Astrocyte (in vitro differentiated cells and primary cell): ENCODE measurements around the gene GRIK3. TPM values are rescaled to one million over a fixed set of nuclear protein-coding genes. Genes with fewer than 3 reads are reported as not detected.

Source experiments
- DNase-seq: peaks from one replicate; pipeline ENCODE4 v3.0.0-alpha.2; 2010; ENCODE audit warnings: low read depth
- FAIRE-seq: peaks from 2 replicates; lab custom pipeline; 2011; peaks lifted over from hg19 to GRCh38; lab: Jason Lieb, UNC
- H2AFZ ChIP-seq: 2 replicates; pipeline ENCODE4 v1.6.0; 2012; ENCODE audit warnings: low read depth, low read length, inconsistent platforms
- H3K27ac ChIP-seq: 2 replicates; pipeline ENCODE4 v1.5.1; 2011; ENCODE audit warnings: low read depth, low read length, inconsistent platforms
- H3K27me3 ChIP-seq: 2 replicates; pipeline ENCODE4 v1.6.0; 2011; ENCODE audit warnings: low read length, inconsistent platforms; ENCODE audit not compliant: insufficient read depth
- H3K36me3 ChIP-seq: 2 replicates; pipeline ENCODE4 v1.5.1; 2011; ENCODE audit warnings: low read length, inconsistent platforms; ENCODE audit not compliant: insufficient read depth
- H3K4me1 ChIP-seq: 2 replicates; pipeline ENCODE4 v1.5.1; 2011; ENCODE audit warnings: low read length, inconsistent platforms; ENCODE audit not compliant: insufficient read depth
- H3K4me2 ChIP-seq: 2 replicates; pipeline ENCODE4 v1.6.0; 2012; ENCODE audit warnings: low read length, inconsistent platforms
- H3K4me3 ChIP-seq: 2 replicates; pipeline ENCODE4 v1.5.1; 2011; ENCODE audit warnings: low read depth, mild to moderate bottlenecking, low read length, inconsistent platforms; ENCODE audit not compliant: insufficient read depth
- H3K79me2 ChIP-seq: 2 replicates; pipeline ENCODE4 v1.6.0; 2012; ENCODE audit warnings: mild to moderate bottlenecking, low read length, inconsistent platforms; ENCODE audit not compliant: insufficient read depth
- H3K9ac ChIP-seq: 2 replicates; pipeline ENCODE4 v1.6.0; 2012; ENCODE audit warnings: mild to moderate bottlenecking, low read length, inconsistent platforms
- H3K9me3 ChIP-seq: 2 replicates; pipeline ENCODE4 v1.5.1; 2012; ENCODE audit warnings: low read depth, mild to moderate bottlenecking, low read length, inconsistent platforms; ENCODE audit not compliant: insufficient read depth
- H4K20me1 ChIP-seq: 2 replicates; pipeline ENCODE4 v1.6.0; 2012; ENCODE audit warnings: low read length, inconsistent platforms; ENCODE audit not compliant: insufficient read depth
- H3K27ac Mint-ChIP-seq: one replicate; pipeline ENCODE4 v1.8.0; 2021; ENCODE audit warnings: mild to moderate bottlenecking, mixed read lengths; ENCODE audit not compliant: unreplicated experiment
- H3K27me3 Mint-ChIP-seq: one replicate; pipeline ENCODE4 v1.8.0; 2021; ENCODE audit warnings: low read depth, mixed read lengths; ENCODE audit not compliant: unreplicated experiment
- H3K36me3 Mint-ChIP-seq: one replicate; pipeline ENCODE4 v1.8.0; 2021; ENCODE audit warnings: low read depth, mixed read lengths; ENCODE audit not compliant: unreplicated experiment
- H3K4me1 Mint-ChIP-seq: one replicate; pipeline ENCODE4 v1.8.0; 2021; ENCODE audit warnings: low read depth, mixed read lengths; ENCODE audit not compliant: unreplicated experiment
- H3K4me3 Mint-ChIP-seq: one replicate; pipeline ENCODE4 v1.8.0; 2021; ENCODE audit warnings: mild to moderate bottlenecking, moderate library complexity, mixed read lengths; ENCODE audit not compliant: unreplicated experiment
- H3K9me3 Mint-ChIP-seq: one replicate; pipeline ENCODE4 v1.8.0; 2021; ENCODE audit warnings: mild to moderate bottlenecking, mixed read lengths; ENCODE audit not compliant: unreplicated experiment
- EZH2 ChIP-seq: IDR thresholded peaks from 2 replicates; pipeline ENCODE4 v1.6.1; 2012; ENCODE audit warnings: mild to moderate bottlenecking, low read length, inconsistent platforms; ENCODE audit not compliant: insufficient read depth
- total RNA-seq: library from RNA; stranded (reverse); gene quantifications from 2 replicates; pipeline ENCODE4 v1.2.1, GENCODE V29; 2021
- TF ChIP-seq, protein P1 (sequence below): IDR thresholded peaks from 2 replicates; pipeline ENCODE4 v1.5.1; 2011; ENCODE audit warnings: low read depth, mild to moderate bottlenecking, inconsistent platforms, low read length, moderate library complexity; ENCODE audit not compliant: insufficient read depth

The GRIK3 gene
- total RNA-seq, 1 donor from 2014 or later: 0.16 TPM

- FAIRE-seq: no peak
- H3K9me3 Mint-ChIP-seq: no peaks in the 10 kb centered on the region
Observed at GRCh38 chr1:37016121-37016520, 18.2 kb downstream of the GRIK3 start.

DNA sequence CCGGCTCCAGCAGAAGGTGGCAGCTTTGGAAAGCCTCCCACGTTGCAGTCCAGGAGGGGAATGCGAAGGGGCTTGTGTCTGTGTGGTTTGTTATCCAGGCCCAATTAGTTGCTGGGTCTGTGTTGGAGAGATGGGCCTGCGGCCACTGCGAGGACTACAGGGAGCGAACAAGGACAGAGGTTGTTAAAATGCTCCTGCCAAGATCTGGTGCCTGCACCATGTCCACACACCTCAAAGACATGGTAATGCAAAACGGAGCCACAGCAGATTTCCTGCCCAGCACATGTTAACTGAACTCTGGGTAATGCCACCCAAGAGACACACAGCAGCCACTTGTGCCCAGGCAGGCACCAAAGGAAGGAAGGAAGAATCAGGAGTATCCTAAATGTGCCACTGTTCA lies 18.6 kb downstream of the GRIK3 start:
- Histone ChIP-seq H3K9me3 (peaks cover 3% of the 10 kb centered on the region), H3K79me2 (no peaks in the 10 kb centered on the region), H3K4me1 (no peaks in the 10 kb centered on the region), H3K4me3 (no peak overlapping the region), H3K27ac (no peak overlapping the region), H3K9ac (no peak overlapping the region), H3K36me3 (no peaks in the 10 kb centered on the region), H4K20me1 (no peaks in the 10 kb centered on the region), H2AFZ (no peak overlapping the region), H3K4me2 (no peak overlapping the region), H3K27me3 (no peaks in the 10 kb centered on the region)
- Mint-ChIP-seq H3K4me3 (no peak overlapping the region), H3K27me3 (peaks cover 63% of the 10 kb centered on the region), H3K27ac (no peak overlapping the region), H3K4me1 (no peaks in the 10 kb centered on the region), H3K9me3 (no peaks in the 10 kb centered on the region), H3K36me3 (no peaks in the 10 kb centered on the region)
- no peak for DNase-seq
- TF ChIP-seq EZH2: no peak
- TF ChIP-seq, protein P1, sequence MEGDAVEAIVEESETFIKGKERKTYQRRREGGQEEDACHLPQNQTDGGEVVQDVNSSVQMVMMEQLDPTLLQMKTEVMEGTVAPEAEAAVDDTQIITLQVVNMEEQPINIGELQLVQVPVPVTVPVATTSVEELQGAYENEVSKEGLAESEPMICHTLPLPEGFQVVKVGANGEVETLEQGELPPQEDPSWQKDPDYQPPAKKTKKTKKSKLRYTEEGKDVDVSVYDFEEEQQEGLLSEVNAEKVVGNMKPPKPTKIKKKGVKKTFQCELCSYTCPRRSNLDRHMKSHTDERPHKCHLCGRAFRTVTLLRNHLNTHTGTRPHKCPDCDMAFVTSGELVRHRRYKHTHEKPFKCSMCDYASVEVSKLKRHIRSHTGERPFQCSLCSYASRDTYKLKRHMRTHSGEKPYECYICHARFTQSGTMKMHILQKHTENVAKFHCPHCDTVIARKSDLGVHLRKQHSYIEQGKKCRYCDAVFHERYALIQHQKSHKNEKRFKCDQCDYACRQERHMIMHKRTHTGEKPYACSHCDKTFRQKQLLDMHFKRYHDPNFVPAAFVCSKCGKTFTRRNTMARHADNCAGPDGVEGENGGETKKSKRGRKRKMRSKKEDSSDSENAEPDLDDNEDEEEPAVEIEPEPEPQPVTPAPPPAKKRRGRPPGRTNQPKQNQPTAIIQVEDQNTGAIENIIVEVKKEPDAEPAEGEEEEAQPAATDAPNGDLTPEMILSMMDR: no peak
- no peak for FAIRE-seq

More at GRCh38 chr1:37016121-37016520, 18.2 kb downstream of the GRIK3 start:
- Histone ChIP-seq H3K9me3 (peaks cover 3% of the 10 kb centered on the region), H3K9ac (no peak overlapping the region), H3K79me2 (no peaks in the 10 kb centered on the region), H4K20me1 (no peaks in the 10 kb centered on the region), H3K4me1 (no peaks in the 10 kb centered on the region), H3K4me2 (no peak overlapping the region), H3K27me3 (no peaks in the 10 kb centered on the region), H2AFZ (no peak overlapping the region), H3K36me3 (no peaks in the 10 kb centered on the region), H3K27ac (no peak overlapping the region), H3K4me3 (no peak overlapping the region)
- no peak overlapping the region for H3K27ac Mint-ChIP-seq
- DNase-seq: no peak
- H3K4me3 Mint-ChIP-seq: no peak overlapping the region
- TF ChIP-seq, protein P1: no peak
- TF ChIP-seq EZH2: no peak
- peaks cover 63% of the 10 kb centered on the region for H3K27me3 Mint-ChIP-seq
- H3K36me3 Mint-ChIP-seq: no peaks in the 10 kb centered on the region
- H3K4me1 Mint-ChIP-seq: no peaks in the 10 kb centered on the region

DNA sequence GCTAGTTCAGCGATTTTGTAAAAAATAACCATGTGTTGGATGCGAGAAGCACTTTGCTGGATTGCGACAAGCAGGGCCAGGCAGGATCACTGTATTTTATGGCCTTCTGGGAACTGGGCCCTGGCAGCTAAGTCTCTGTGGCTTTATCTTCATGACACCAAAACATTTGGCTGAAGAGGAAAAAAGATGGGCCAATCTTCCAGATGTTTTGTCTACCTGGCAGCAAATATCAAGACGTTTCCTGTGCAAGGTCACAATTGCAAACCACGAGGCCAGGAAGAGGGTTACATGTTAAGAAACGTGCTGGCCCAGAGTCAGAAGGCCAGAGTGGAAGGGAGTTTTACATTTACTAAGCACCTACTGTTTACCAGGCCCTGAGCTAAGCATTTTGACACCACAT lies 22.1 kb downstream of the GRIK3 start:
- H2AFZ ChIP-seq: no peak overlapping the region
- Mint-ChIP-seq H3K27ac (no peak overlapping the region), H3K4me3 (no peak overlapping the region), H3K4me1 (no peaks in the 10 kb centered on the region), H3K27me3 (peaks cover 54% of the 10 kb centered on the region), H3K9me3 (no peaks in the 10 kb centered on the region), H3K36me3 (no peaks in the 10 kb centered on the region)
- DNase-seq: no peak
- no peak for TF ChIP-seq EZH2
- TF ChIP-seq, protein P1: no peak
- no peak overlapping the region for H3K4me2 ChIP-seq
- no peak for FAIRE-seq
- no peaks in the 10 kb centered on the region for H3K36me3 ChIP-seq
- no peak overlapping the region for H3K4me3 ChIP-seq
- H3K27ac ChIP-seq: no peak overlapping the region
- H3K9me3 ChIP-seq: no peaks in the 10 kb centered on the region
- no peaks in the 10 kb centered on the region for H3K79me2 ChIP-seq
- H4K20me1 ChIP-seq: no peaks in the 10 kb centered on the region
- H3K27me3 ChIP-seq: no peaks in the 10 kb centered on the region
- H3K4me1 ChIP-seq: no peaks in the 10 kb centered on the region
- no peak overlapping the region for H3K9ac ChIP-seq
